ENCODE results near the gene ARHGEF7.

Gene ARHGEF7

GRCh38 chr13:111280681-111281585 lies 165.8 kb downstream of the ARHGEF7 start:
- Histone ChIP-seq H3K27ac (no peak overlapping the region), H3K9me3 (ENCODE audit: severe bottlenecking) (no peaks in the 10 kb centered on the region), H3K4me3 (ENCODE audit: low read depth, low read length) (no peak overlapping the region), H3K36me3 (peaks cover 72% of the 10 kb centered on the region), H3K27me3 (ENCODE audit: insufficient read depth, low read depth, severe bottlenecking) (no peaks in the 10 kb centered on the region)
- DNase-seq, result no peak
- TF ChIP-seq CTCF (IDR thresholded peaks at IDR 0.05; ENCODE audit: low read depth, low read length), result no peak

- Histone ChIP-seq H3K36me3 (peaks cover 72% of the 10 kb centered on the region), H3K4me3 (ENCODE audit: low read depth, low read length) (no peak overlapping the region), H3K9me3 (ENCODE audit: severe bottlenecking) (no peaks in the 10 kb centered on the region), H3K27me3 (ENCODE audit: insufficient read depth, low read depth, severe bottlenecking) (no peaks in the 10 kb centered on the region), H3K27ac (no peak overlapping the region)
- TF ChIP-seq CTCF (IDR thresholded peaks at IDR 0.05; ENCODE audit: low read depth, low read length), result no peak
- no peak for DNase-seq
These were observed 166.7 kb downstream of the ARHGEF7 start for GRCh38 chr13:111281751-111282311.

- no peaks in the 10 kb centered on the region for H3K9me3 ChIP-seq (ENCODE audit: severe bottlenecking)
- peaks cover 74% of the 10 kb centered on the region for H3K36me3 ChIP-seq
- H3K4me3 ChIP-seq (ENCODE audit: low read depth, low read length), result no peak overlapping the region
These were observed 167.3 kb downstream of the ARHGEF7 start for GRCh38 chr13:111282425-111282824.

GRCh38 chr13:111282997-111283396 lies 167.9 kb downstream of the ARHGEF7 start:
- no peak for TF ChIP-seq CTCF (IDR thresholded peaks at IDR 0.05; ENCODE audit: low read depth, low read length)
- H3K36me3 ChIP-seq, result peaks cover 76% of the 10 kb centered on the region

More at GRCh38 chr13:111282425-111282824, 167.3 kb downstream of the ARHGEF7 start:
- no peak overlapping the region for H3K27ac ChIP-seq
- H3K27me3 ChIP-seq (ENCODE audit: insufficient read depth, low read depth, severe bottlenecking), result no peaks in the 10 kb centered on the region
- no peak for TF ChIP-seq CTCF (IDR thresholded peaks at IDR 0.05; ENCODE audit: low read depth, low read length)
- DNase-seq, result no peak

GRCh38 chr13:111283457-111283856 lies 168.3 kb downstream of the ARHGEF7 start:
- H3K36me3 ChIP-seq, result peaks cover 76% of the 10 kb centered on the region

More at GRCh38 chr13:111282997-111283396, 167.9 kb downstream of the ARHGEF7 start:
- no peak overlapping the region for H3K4me3 ChIP-seq (ENCODE audit: low read depth, low read length)
- no peaks in the 10 kb centered on the region for H3K27me3 ChIP-seq (ENCODE audit: insufficient read depth, low read depth, severe bottlenecking)
- H3K9me3 ChIP-seq (ENCODE audit: severe bottlenecking), result no peaks in the 10 kb centered on the region
- no peak overlapping the region for H3K27ac ChIP-seq
- no peak for DNase-seq

More at GRCh38 chr13:111283457-111283856, 168.3 kb downstream of the ARHGEF7 start:
- DNase-seq, result no peak
- no peak overlapping the region for H3K27ac ChIP-seq
- TF ChIP-seq CTCF (IDR thresholded peaks at IDR 0.05; ENCODE audit: low read depth, low read length), result no peak
- no peaks in the 10 kb centered on the region for H3K9me3 ChIP-seq (ENCODE audit: severe bottlenecking)
- H3K27me3 ChIP-seq (ENCODE audit: insufficient read depth, low read depth, severe bottlenecking), result no peaks in the 10 kb centered on the region
- H3K4me3 ChIP-seq (ENCODE audit: low read depth, low read length), result no peak overlapping the region

Data from WERI-Rb-1 (cell line).